Endothelial cell of umbilical vein (primary cell): Measurements from ENCODE around the gene SLC12A8. TPM values are rescaled to one million over a fixed set of nuclear protein-coding genes. Genes with fewer than 3 reads are reported as not detected.

Experiments
- BruUV-seq: library from RNA; stranded (reverse); fragments of 400-500 nt; replicated peaks from 2 replicates; lab custom pipeline; 2021; lab: Mats Ljungman, UMichigan
- CTCF ChIA-PET: fragments of 300-600, 350-600 bp; sonication (Branson Sonifier 250); formaldehyde crosslinking; loops from one replicate; lab custom pipeline; 2021; ENCODE audit warnings: antibody characterized with exemption, inconsistent platforms; lab: Charles Lee
- POLR2A ChIA-PET: fragments of 300-600, 350-600 bp; sonication (Branson Sonifier 250); formaldehyde crosslinking; loops from one replicate; lab custom pipeline; 2021; ENCODE audit warnings: antibody characterized with exemption, inconsistent platforms; lab: Charles Lee
- DNase-seq: peaks from one replicate; pipeline ENCODE4 v3.0.0-alpha.2; 2011; ENCODE audit warnings: low read depth, low spot score
- FAIRE-seq: peaks from 2 replicates; lab custom pipeline; 2011; peaks lifted over from hg19 to GRCh38; lab: Jason Lieb, UNC
- H2AFZ ChIP-seq: 2 replicates; pipeline ENCODE4 v1.6.0; 2012; ENCODE audit warnings: low read depth, low read length, control low read depth, inconsistent platforms
- H3K27ac ChIP-seq: 2 replicates; pipeline ENCODE4 v1.5.1; 2011; ENCODE audit warnings: low read depth, mild to moderate bottlenecking, control low read depth, low read length, moderate library complexity; ENCODE audit not compliant: insufficient read depth
- H3K27me3 ChIP-seq, 2 experiments: 2 replicates each; pipeline versions ENCODE4 v1.6.0 to v1.6.1; 2011; ENCODE audit warnings: low read length in 2 of 2, mixed read lengths in 1 of 2; ENCODE audit not compliant: control insufficient read depth in 2 of 2, insufficient read depth in 2 of 2
- H3K36me3 ChIP-seq, 2 experiments: 2 replicates in 1 of 2; 3 replicates in 1 of 2; pipeline ENCODE4 v1.5.1; 2011; ENCODE audit warnings: low read length in 2 of 2, mild to moderate bottlenecking in 1 of 2, moderate library complexity in 1 of 2; ENCODE audit not compliant: control insufficient read depth in 2 of 2, insufficient read depth in 2 of 2; ENCODE audit errors: extremely low read depth in 1 of 2
- H3K4me1 ChIP-seq: 3 replicates; pipeline ENCODE4 v1.5.1; 2011; ENCODE audit warnings: mild to moderate bottlenecking, low read length; ENCODE audit not compliant: control insufficient read depth, insufficient read depth; ENCODE audit errors: extremely low read depth
- H3K4me2 ChIP-seq: 2 replicates; pipeline ENCODE4 v1.6.1; 2011; ENCODE audit warnings: low read length, control low read depth, mixed read lengths; ENCODE audit not compliant: insufficient read depth
- H3K4me3 ChIP-seq, 3 experiments: fragments of 200-600 bp in 1 of 3; sonication (generic), shearing (Covaris generic) in 1 of 3; replicated peaks in 1 of 3; 2 replicates each; pipeline ENCODE4 v1.5.1; 2011 to 2016; ENCODE audit warnings: control low read depth in 3 of 3, low read length in 3 of 3, mild to moderate bottlenecking in 2 of 3, inconsistent platforms in 1 of 3, low read depth in 1 of 3, moderate library complexity in 1 of 3; ENCODE audit not compliant: insufficient read depth in 1 of 3
- H3K79me2 ChIP-seq: 2 replicates; pipeline ENCODE4 v1.6.0; 2012; ENCODE audit warnings: low read length, inconsistent platforms; ENCODE audit not compliant: control insufficient read depth, insufficient read depth
- H3K9ac ChIP-seq: replicated peaks from 2 replicates; pipeline ENCODE3; 2011; ENCODE audit warnings: low read length, control low read depth; ENCODE audit not compliant: insufficient read depth; ENCODE audit errors: extremely low read depth
- H3K9me1 ChIP-seq: replicated peaks from 3 replicates; pipeline ENCODE4 v1.6.0; 2011; ENCODE audit warnings: mild to moderate bottlenecking, low read length; ENCODE audit not compliant: control insufficient read depth, insufficient read depth; ENCODE audit errors: extremely low read depth
- H3K9me3 ChIP-seq: replicated peaks from 2 replicates; pipeline ENCODE4 v1.5.1; 2012; ENCODE audit warnings: low read length, inconsistent platforms; ENCODE audit not compliant: control insufficient read depth, insufficient read depth
- H4K20me1 ChIP-seq: replicated peaks from 2 replicates; pipeline ENCODE3; 2011; ENCODE audit warnings: mild to moderate bottlenecking, low read length; ENCODE audit not compliant: control insufficient read depth, insufficient read depth; ENCODE audit errors: extremely low read depth
- CTCF ChIP-seq, 2 donors: IDR thresholded peaks; 1 replicate in 1 of 2; 2 replicates in 1 of 2; pipeline ENCODE4 v1.5.1; 2011; ENCODE audit warnings: low read length in 2 of 2, mild to moderate bottlenecking in 2 of 2, moderate library complexity in 2 of 2, control low read depth in 1 of 2, inconsistent platforms in 1 of 2, low read depth in 1 of 2; ENCODE audit not compliant: insufficient read depth in 1 of 2; ENCODE audit errors: extremely low read depth in 1 of 2
- GATA2 ChIP-seq: IDR thresholded peaks from 2 replicates; pipeline ENCODE4 v1.7.0; 2011; ENCODE audit warnings: low read depth, mild to moderate bottlenecking, moderate library complexity, mixed read lengths, low read length; ENCODE audit not compliant: insufficient read length, insufficient read depth
- MAX ChIP-seq: IDR thresholded peaks from 2 replicates; pipeline ENCODE4 v1.6.1; 2011; ENCODE audit not compliant: insufficient read depth, insufficient read length
- MYC ChIP-seq: IDR thresholded peaks from one replicate; pipeline ENCODE4 v1.6.1; 2011; ENCODE audit warnings: mild to moderate bottlenecking, low read depth, low read length
- POLR2A ChIP-seq: IDR thresholded peaks from 2 replicates; pipeline ENCODE4 v1.6.1; 2012; ENCODE audit warnings: low read depth, mild to moderate bottlenecking, control low read depth, low read length
- dilution Hi-C: fragments of 300-500 bp; cut with MboI; formaldehyde crosslinking; loops from one replicate; pipeline ENCODE4 v1.15.0; 2019; ENCODE audit warnings: low sequenced_read_pairs; ENCODE audit not compliant: extremely low pct_ligation_motif_present
- intact Hi-C: fragments of 100-400 bp; cut with micrococcal nuclease; formaldehyde crosslinking; loops from one replicate; pipeline ENCODE4 v1.10.0; 2022
- polyA plus RNA-seq, 4 experiments: library from polyadenylated mRNA; depleted of rRNA in 3 of 4; stranded (reverse) in 3 of 4; unstranded in 1 of 4; fragments of >200 nt; gene quantifications; 2 replicates each; pipeline versions ENCODE4 v1.2.1 to v1.2.3, GENCODE V29; 2011 to 2012; ENCODE audit warnings: missing spikeins in 1 of 4
- total RNA-seq: library from RNA; stranded (reverse); gene quantifications from 2 replicates; pipeline ENCODE4 v1.2.3, GENCODE V29; 2021

Gene SLC12A8
- total and polyA plus RNA-seq, 2 donors (not counting 3 experiments of a cell fraction or from before 2014, with no cell fraction given) = 0.86 to 0.90 TPM

- no peaks in the 10 kb centered on the region for H3K36me3 ChIP-seq
- H2AFZ ChIP-seq = no peak overlapping the region
- peaks cover 3 to 12% of the 10 kb centered on the region in 2 experiments for H3K27me3 ChIP-seq
- no peak overlapping the region for H3K4me2 ChIP-seq
- H3K79me2 ChIP-seq = no peaks in the 10 kb centered on the region
- no peak overlapping the region for H3K27ac ChIP-seq
- FAIRE-seq = no peak
- no peak for DNase-seq
- ChIA-PET POLR2A (no interaction called here), CTCF (interaction anchor here (0.8 to 1.4 kb wide), 7 partner anchors 9 to 263 kb away, joined by 3 to 4 read pairs (median 3); no protein-coding TSS in a partner anchor)
- no peaks in the 10 kb centered on the region for H3K9me1 ChIP-seq
- H3K4me3 ChIP-seq = no peak overlapping the region
- no peaks in the 10 kb centered on the region for H3K4me1 ChIP-seq
- H3K9ac ChIP-seq = no peak overlapping the region
- dilution Hi-C loops (no loop called here), intact Hi-C loops (no loop called here)
- no peaks in the 10 kb centered on the region for H3K9me3 ChIP-seq
- no peak for TF ChIP-seq MAX
- no peak for TF ChIP-seq GATA2
- no peak for TF ChIP-seq POLR2A
- peak in 1 of 2 donors; percentile 20 for TF ChIP-seq CTCF (IDR thresholded peaks at IDR 0.05; ENCODE audit: extremely low read depth in 1 of 2, insufficient read depth in 1 of 2, low read depth in 1 of 2, low read length in 2 of 2)
- TF ChIP-seq MYC = no peak
- BruUV-seq = no TSS peak
- no peaks in the 10 kb centered on the region for H4K20me1 ChIP-seq
Measured at GRCh38 chr3:125192190-125193035, 20.1 kb downstream of the SLC12A8 start.
